Panc1 (cell line): ENCODE data around the gene SH3RF2.

Source experiments
- CTCF ChIP-seq: fragments of 450-650 bp; IDR thresholded peaks from 2 replicates; pipeline ENCODE4 v1.5.1; 2017; ENCODE audit warnings: mild to moderate bottlenecking
- REST ChIP-seq, 2 experiments: IDR thresholded peaks; 2 replicates each; pipeline ENCODE4 v1.6.1; 2011 to 2012; ENCODE audit warnings: low read depth in 2 of 2, control low read depth in 1 of 2, low read length in 1 of 2, mild to moderate bottlenecking in 1 of 2, moderate library complexity in 1 of 2; ENCODE audit not compliant: insufficient read depth in 1 of 2

- no peak for TF ChIP-seq CTCF
- TF ChIP-seq REST (IDR thresholded peaks at IDR 0.05; ENCODE audit: insufficient read depth in 1 of 2, low read depth in 2 of 2, low read length in 1 of 2), result no peak
These were observed 47.7 kb downstream of the SH3RF2 start for GRCh38 chr5:145984072-145984471.
